Vagina (tissue), 2 donors: ENCODE measurements around the gene AIMP1. TPM values are rescaled to one million over a fixed set of nuclear protein-coding genes. Genes with fewer than 3 reads are reported as not detected.
"Not testable (repeated sequence)": the region's sequence is repeated elsewhere in the genome, so short reads cannot be mapped to it uniquely, and the experiment has no call there.

Experiments used
- DNase-seq, 2 donors: peaks; one replicate each; pipeline ENCODE4 v3.0.0-alpha.2; 2017; ENCODE audit errors: extremely low spot score in 2 of 2
- H3K27ac ChIP-seq: fragments of 200-600 bp; sonication (generic); one replicate; pipeline ENCODE4 v1.5.1; 2019
- H3K27me3 ChIP-seq: fragments of 200-600 bp; sonication (generic); one replicate; pipeline ENCODE4 v1.5.1; 2019
- H3K36me3 ChIP-seq, 2 donors: fragments of 200-600 bp; sonication (generic); one replicate each; pipeline ENCODE4 v1.5.1; 2017 to 2019
- H3K4me1 ChIP-seq: fragments of 200-600 bp; sonication (generic); one replicate; pipeline ENCODE4 v1.5.1; 2019
- H3K4me3 ChIP-seq, 2 donors: fragments of 200-600 bp; sonication (generic); 1 replicate in 1 of 2; 2 replicates in 1 of 2; pipeline ENCODE4 v1.5.1; 2016 to 2019
- H3K9me3 ChIP-seq: fragments of 200-600 bp; sonication (generic); one replicate; pipeline ENCODE4 v1.5.1; 2019
- POLR2A ChIP-seq, 2 donors: fragments of 450-650 bp; IDR thresholded peaks; one replicate each; pipeline ENCODE4 v1.6.1; 2017; ENCODE audit warnings: antibody characterized with exemption in 2 of 2, mild to moderate bottlenecking in 2 of 2, moderate library complexity in 2 of 2
- POLR2AphosphoS5 ChIP-seq, 2 donors: sonication (generic); formaldehyde crosslinking; IDR thresholded peaks; one replicate each; pipeline ENCODE4 v1.9.0; 2017; ENCODE audit warnings: antibody characterized with exemption in 2 of 2, mild to moderate bottlenecking in 2 of 2, low read depth in 1 of 2; ENCODE audit not compliant: insufficient read depth in 1 of 2
- intact Hi-C: fragments of 100-400 bp; cut with DNase I; formaldehyde crosslinking; loops from one replicate; pipeline ENCODE4 v1.15.1; 2023
- total RNA-seq: library from RNA; depleted of rRNA; stranded (reverse); fragments of >200 nt; gene quantifications from one replicate; pipeline ENCODE4 v1.2.3, GENCODE V29; 2016
- TF ChIP-seq, protein P1 (sequence below), 3 experiments: fragments of 450-650 bp in 2 of 3; fragments of 200-600 bp in 1 of 3; sonication (generic) in 1 of 3; IDR thresholded peaks; one replicate each; pipeline ENCODE4 v1.5.1; 2017 to 2019; ENCODE audit warnings: antibody characterized with exemption in 3 of 3, mild to moderate bottlenecking in 2 of 3, moderate library complexity in 2 of 3

The AIMP1 gene
- total RNA-seq, 1 donor from 2014 or later, result 19.4 TPM

DNA sequence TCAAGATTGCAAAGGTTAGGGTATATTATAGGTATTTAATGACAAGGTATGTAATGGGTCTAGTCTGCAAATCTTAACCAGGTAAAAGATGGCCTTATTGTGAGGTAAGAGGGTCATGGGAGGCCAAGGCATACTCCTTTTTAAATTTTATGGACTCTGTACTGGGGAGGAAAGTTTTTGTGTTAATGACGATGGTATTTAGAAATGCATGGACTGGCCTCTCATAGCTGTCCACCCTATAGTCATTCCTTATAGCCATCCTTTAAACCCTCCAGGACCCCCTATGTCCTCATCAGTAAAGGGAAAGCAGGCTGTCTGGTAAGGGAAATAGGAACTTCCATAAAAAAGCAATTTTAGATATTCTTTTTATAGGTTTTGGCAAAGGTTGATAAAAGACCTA, 1.5 kb downstream of the AIMP1 start:
- no peaks in the 10 kb centered on the region for H3K9me3 ChIP-seq
- peaks cover 0 to 4% of the 10 kb centered on the region in 2 donors for H3K36me3 ChIP-seq
- H3K4me3 ChIP-seq, result peak overlapping the region; percentile 73 to 95
- no peaks in the 10 kb centered on the region for H3K27me3 ChIP-seq
- H3K27ac ChIP-seq, result no peak overlapping the region
- no peak for DNase-seq
- H3K4me1 ChIP-seq, result peaks cover 46% of the 10 kb centered on the region
- intact Hi-C loops, result no loop called here
- TF ChIP-seq, protein P1, sequence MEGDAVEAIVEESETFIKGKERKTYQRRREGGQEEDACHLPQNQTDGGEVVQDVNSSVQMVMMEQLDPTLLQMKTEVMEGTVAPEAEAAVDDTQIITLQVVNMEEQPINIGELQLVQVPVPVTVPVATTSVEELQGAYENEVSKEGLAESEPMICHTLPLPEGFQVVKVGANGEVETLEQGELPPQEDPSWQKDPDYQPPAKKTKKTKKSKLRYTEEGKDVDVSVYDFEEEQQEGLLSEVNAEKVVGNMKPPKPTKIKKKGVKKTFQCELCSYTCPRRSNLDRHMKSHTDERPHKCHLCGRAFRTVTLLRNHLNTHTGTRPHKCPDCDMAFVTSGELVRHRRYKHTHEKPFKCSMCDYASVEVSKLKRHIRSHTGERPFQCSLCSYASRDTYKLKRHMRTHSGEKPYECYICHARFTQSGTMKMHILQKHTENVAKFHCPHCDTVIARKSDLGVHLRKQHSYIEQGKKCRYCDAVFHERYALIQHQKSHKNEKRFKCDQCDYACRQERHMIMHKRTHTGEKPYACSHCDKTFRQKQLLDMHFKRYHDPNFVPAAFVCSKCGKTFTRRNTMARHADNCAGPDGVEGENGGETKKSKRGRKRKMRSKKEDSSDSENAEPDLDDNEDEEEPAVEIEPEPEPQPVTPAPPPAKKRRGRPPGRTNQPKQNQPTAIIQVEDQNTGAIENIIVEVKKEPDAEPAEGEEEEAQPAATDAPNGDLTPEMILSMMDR (IDR thresholded peaks at IDR 0.05), result no peak
- TF ChIP-seq POLR2AphosphoS5 (IDR thresholded peaks at IDR 0.05; ENCODE audit: insufficient read depth in 1 of 2, low read depth in 1 of 2), result no peak
- TF ChIP-seq POLR2A (IDR thresholded peaks at IDR 0.05), result no peak

- Histone ChIP-seq H3K4me3 (no peak overlapping the region), H3K27me3 (no peaks in the 10 kb centered on the region), H3K9me3 (no peaks in the 10 kb centered on the region), H3K27ac (no peak overlapping the region), H3K36me3 (peaks cover 0 to 4% of the 10 kb centered on the region in 2 donors), H3K4me1 (peaks cover 51% of the 10 kb centered on the region)
- intact Hi-C loops, result no loop called here
- TF ChIP-seq, protein P1 (IDR thresholded peaks at IDR 0.05), result no peak
- no peak for TF ChIP-seq POLR2A (IDR thresholded peaks at IDR 0.05)
- no peak for TF ChIP-seq POLR2AphosphoS5 (IDR thresholded peaks at IDR 0.05; ENCODE audit: insufficient read depth in 1 of 2, low read depth in 1 of 2)
- no peak for DNase-seq
These were observed 2.2 kb downstream of the AIMP1 start for GRCh38 chr4:106318511-106318910.

GRCh38 chr4:106320235-106320634, 3.9 kb downstream of the AIMP1 start:
- H3K27ac ChIP-seq, result no peak overlapping the region
- TF ChIP-seq POLR2AphosphoS5 (IDR thresholded peaks at IDR 0.05; ENCODE audit: insufficient read depth in 1 of 2, low read depth in 1 of 2) (no peak), POLR2A (IDR thresholded peaks at IDR 0.05) (no peak)
- TF ChIP-seq, protein P1 (IDR thresholded peaks at IDR 0.05), result no peak

GRCh38 chr4:106321168-106321567, 4.8 kb downstream of the AIMP1 start:
- H3K9me3 ChIP-seq, intact Hi-C loops, H3K27me3 ChIP-seq, H3K4me3 ChIP-seq, H3K27ac ChIP-seq, DNase-seq: not testable (repeated sequence)
- Histone ChIP-seq H3K36me3 (peaks cover 0 to 14% of the 10 kb centered on the region in 2 donors), H3K4me1 (peaks cover 39% of the 10 kb centered on the region)

More at GRCh38 chr4:106320235-106320634, 3.9 kb downstream of the AIMP1 start:
- no peaks in the 10 kb centered on the region for H3K9me3 ChIP-seq
- H3K4me1 ChIP-seq, result peaks cover 42% of the 10 kb centered on the region
- DNase-seq, result no peak
- H3K4me3 ChIP-seq, result no peak overlapping the region
- peaks cover 0 to 6% of the 10 kb centered on the region in 2 donors for H3K36me3 ChIP-seq
- intact Hi-C loops, result no loop called here
- H3K27me3 ChIP-seq, result no peaks in the 10 kb centered on the region

GRCh38 chr4:106321814-106322213, 5.5 kb downstream of the AIMP1 start:
- H3K9me3 ChIP-seq, H3K27ac ChIP-seq, H3K27me3 ChIP-seq, intact Hi-C loops, DNase-seq, H3K4me3 ChIP-seq: not testable (repeated sequence)
- peaks cover 38% of the 10 kb centered on the region for H3K4me1 ChIP-seq
- H3K36me3 ChIP-seq, result peaks cover 0 to 14% of the 10 kb centered on the region in 2 donors

GRCh38 chr4:106323119-106323518, 6.8 kb downstream of the AIMP1 start:
- no peaks in the 10 kb centered on the region for H3K27me3 ChIP-seq
- no peaks in the 10 kb centered on the region for H3K9me3 ChIP-seq
- TF ChIP-seq, protein P1 (IDR thresholded peaks at IDR 0.05), result no peak
- TF ChIP-seq POLR2A (IDR thresholded peaks at IDR 0.05) (no peak), POLR2AphosphoS5 (IDR thresholded peaks at IDR 0.05; ENCODE audit: insufficient read depth in 1 of 2, low read depth in 1 of 2) (no peak)
- intact Hi-C loops, result no loop called here
- no peak overlapping the region for H3K27ac ChIP-seq
- H3K4me1 ChIP-seq, result peaks cover 25% of the 10 kb centered on the region
- no peak for DNase-seq
- H3K36me3 ChIP-seq, result peaks cover 0 to 22% of the 10 kb centered on the region in 2 donors
- no peak overlapping the region for H3K4me3 ChIP-seq
